ENCODE data around the gene CSNK1G2. TPM values are rescaled to one million over a fixed set of nuclear protein-coding genes. Genes with fewer than 3 reads are reported as not detected.

The CSNK1G2 gene
- polyA plus RNA-seq, 1 donor from 2014 or later, result 110 TPM

DNA sequence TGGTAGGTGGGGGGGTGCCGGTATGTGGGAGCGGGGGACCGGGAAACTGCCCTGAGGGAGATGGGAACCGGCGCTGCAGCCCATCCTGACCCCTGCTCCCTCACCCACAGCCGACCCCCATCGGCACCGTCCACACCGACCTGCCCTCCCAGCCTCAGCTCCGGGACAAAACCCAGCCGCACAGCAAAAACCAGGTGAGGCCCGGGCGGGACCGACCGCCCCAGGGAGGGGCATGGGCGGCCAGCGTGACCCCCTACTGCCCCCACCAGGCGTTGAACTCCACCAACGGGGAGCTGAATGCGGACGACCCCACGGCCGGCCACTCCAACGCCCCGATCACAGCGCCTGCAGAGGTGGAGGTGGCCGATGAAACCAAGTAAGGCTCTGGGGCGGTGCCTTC is 38.7 kb downstream of the CSNK1G2 start:
- Histone ChIP-seq H3K36me3 (ENCODE audit: insufficient read depth, low read length) (no peaks in the 10 kb centered on the region), H3F3A (ENCODE audit: insufficient read depth, low read length, poor library complexity, severe bottlenecking) (no peaks in the 10 kb centered on the region), H3K27ac (ENCODE audit: low read length) (no peak overlapping the region), H3K9me3 (ENCODE audit: low read length) (no peaks in the 10 kb centered on the region), H4K20me1 (ENCODE audit: insufficient read depth) (no peaks in the 10 kb centered on the region), H3K4me3 (ENCODE audit: low read length) (no peak overlapping the region), H3K9me2 (ENCODE audit: insufficient read depth, low read length) (no peaks in the 10 kb centered on the region), H2AFZ (ENCODE audit: low read depth, low read length) (no peak overlapping the region), H3K9ac (ENCODE audit: low read length) (no peak overlapping the region), H3K27me3 (ENCODE audit: insufficient read depth, low read depth, low read length) (no peaks in the 10 kb centered on the region), H3K4me2 (ENCODE audit: low read length) (no peak overlapping the region), H3K79me2 (replicated peaks; ENCODE audit: insufficient read depth, low read length) (no peaks in the 10 kb centered on the region)
- TF ChIP-seq EZH2 (IDR thresholded peaks at IDR 0.05; ENCODE audit: borderline replicate concordance, insufficient read depth, low read length, poor library complexity, severe bottlenecking) (no peak), POLR2AphosphoS5 (IDR thresholded peaks at IDR 0.05) (no peak), TAF1 (IDR thresholded peaks at IDR 0.05; ENCODE audit: low read depth) (no peak), RAD21 (conservative IDR thresholded peaks at IDR 0.05) (no peak), SMC3 (conservative IDR thresholded peaks at IDR 0.05; ENCODE audit: poor library complexity) (no peak)
- TF ChIP-seq, protein P1, sequence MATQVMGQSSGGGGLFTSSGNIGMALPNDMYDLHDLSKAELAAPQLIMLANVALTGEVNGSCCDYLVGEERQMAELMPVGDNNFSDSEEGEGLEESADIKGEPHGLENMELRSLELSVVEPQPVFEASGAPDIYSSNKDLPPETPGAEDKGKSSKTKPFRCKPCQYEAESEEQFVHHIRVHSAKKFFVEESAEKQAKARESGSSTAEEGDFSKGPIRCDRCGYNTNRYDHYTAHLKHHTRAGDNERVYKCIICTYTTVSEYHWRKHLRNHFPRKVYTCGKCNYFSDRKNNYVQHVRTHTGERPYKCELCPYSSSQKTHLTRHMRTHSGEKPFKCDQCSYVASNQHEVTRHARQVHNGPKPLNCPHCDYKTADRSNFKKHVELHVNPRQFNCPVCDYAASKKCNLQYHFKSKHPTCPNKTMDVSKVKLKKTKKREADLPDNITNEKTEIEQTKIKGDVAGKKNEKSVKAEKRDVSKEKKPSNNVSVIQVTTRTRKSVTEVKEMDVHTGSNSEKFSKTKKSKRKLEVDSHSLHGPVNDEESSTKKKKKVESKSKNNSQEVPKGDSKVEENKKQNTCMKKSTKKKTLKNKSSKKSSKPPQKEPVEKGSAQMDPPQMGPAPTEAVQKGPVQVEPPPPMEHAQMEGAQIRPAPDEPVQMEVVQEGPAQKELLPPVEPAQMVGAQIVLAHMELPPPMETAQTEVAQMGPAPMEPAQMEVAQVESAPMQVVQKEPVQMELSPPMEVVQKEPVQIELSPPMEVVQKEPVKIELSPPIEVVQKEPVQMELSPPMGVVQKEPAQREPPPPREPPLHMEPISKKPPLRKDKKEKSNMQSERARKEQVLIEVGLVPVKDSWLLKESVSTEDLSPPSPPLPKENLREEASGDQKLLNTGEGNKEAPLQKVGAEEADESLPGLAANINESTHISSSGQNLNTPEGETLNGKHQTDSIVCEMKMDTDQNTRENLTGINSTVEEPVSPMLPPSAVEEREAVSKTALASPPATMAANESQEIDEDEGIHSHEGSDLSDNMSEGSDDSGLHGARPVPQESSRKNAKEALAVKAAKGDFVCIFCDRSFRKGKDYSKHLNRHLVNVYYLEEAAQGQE (IDR thresholded peaks at IDR 0.05; ENCODE audit: borderline replicate concordance), result no peak
- TF ChIP-seq, protein P2, sequence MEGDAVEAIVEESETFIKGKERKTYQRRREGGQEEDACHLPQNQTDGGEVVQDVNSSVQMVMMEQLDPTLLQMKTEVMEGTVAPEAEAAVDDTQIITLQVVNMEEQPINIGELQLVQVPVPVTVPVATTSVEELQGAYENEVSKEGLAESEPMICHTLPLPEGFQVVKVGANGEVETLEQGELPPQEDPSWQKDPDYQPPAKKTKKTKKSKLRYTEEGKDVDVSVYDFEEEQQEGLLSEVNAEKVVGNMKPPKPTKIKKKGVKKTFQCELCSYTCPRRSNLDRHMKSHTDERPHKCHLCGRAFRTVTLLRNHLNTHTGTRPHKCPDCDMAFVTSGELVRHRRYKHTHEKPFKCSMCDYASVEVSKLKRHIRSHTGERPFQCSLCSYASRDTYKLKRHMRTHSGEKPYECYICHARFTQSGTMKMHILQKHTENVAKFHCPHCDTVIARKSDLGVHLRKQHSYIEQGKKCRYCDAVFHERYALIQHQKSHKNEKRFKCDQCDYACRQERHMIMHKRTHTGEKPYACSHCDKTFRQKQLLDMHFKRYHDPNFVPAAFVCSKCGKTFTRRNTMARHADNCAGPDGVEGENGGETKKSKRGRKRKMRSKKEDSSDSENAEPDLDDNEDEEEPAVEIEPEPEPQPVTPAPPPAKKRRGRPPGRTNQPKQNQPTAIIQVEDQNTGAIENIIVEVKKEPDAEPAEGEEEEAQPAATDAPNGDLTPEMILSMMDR (IDR thresholded peaks at IDR 0.05; ENCODE audit: poor library complexity, severe bottlenecking), result no peak

DNA sequence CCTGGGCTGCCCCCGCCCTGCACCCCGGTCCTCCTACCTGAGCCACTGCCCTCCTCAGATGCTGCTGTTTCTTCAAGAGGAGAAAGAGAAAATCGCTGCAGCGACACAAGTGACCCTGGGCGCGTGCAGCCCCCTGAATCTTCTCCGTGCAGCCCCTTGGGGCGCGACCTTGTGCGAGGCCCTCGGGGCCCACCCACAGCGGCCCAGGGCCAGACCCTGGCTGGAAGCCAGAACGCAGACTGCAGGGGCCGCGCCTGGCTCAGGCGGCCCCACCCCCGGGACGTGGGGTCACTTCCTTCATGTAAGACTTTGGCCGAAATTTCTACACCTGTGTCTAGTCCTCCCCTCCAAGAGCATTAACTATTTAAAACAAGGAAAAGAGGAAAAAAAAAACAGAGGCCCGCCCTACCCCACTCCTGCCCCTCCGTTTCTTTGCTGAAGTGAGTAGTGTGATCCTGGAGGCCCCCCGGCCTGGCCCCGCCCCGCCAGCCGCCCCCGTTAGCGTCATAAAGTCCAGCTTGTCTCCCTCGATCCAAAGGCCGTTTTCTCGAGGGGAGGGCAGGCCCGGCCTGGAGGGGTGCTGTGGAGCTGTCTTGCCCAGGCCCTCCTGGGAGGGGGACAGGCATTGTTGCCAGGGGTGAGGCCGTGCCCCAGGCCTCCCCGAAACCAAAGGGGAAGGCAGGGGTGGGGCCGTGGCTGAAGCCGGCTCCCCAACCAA is 39.3 kb downstream of the CSNK1G2 start:
- H3K36me3 ChIP-seq (ENCODE audit: insufficient read depth, low read length), result no peaks in the 10 kb centered on the region
- H3K9ac ChIP-seq (ENCODE audit: low read length), result no peak overlapping the region
- no peaks in the 10 kb centered on the region for H3F3A ChIP-seq (ENCODE audit: insufficient read depth, low read length, poor library complexity, severe bottlenecking)
- H3K4me3 ChIP-seq (ENCODE audit: low read length), result no peak overlapping the region
- H3K9me3 ChIP-seq (ENCODE audit: low read length), result no peaks in the 10 kb centered on the region
- no peak overlapping the region for H2AFZ ChIP-seq (ENCODE audit: low read depth, low read length)
- no peaks in the 10 kb centered on the region for H3K79me2 ChIP-seq (replicated peaks; ENCODE audit: insufficient read depth, low read length)
- TF ChIP-seq SMC3 (conservative IDR thresholded peaks at IDR 0.05; ENCODE audit: poor library complexity) (no peak), RAD21 (conservative IDR thresholded peaks at IDR 0.05) (no peak)
- H3K27ac ChIP-seq (ENCODE audit: low read length), result no peak overlapping the region
- no peaks in the 10 kb centered on the region for H3K27me3 ChIP-seq (ENCODE audit: insufficient read depth, low read depth, low read length)
- H3K9me2 ChIP-seq (ENCODE audit: insufficient read depth, low read length), result no peaks in the 10 kb centered on the region
- H3K4me2 ChIP-seq (ENCODE audit: low read length), result no peak overlapping the region
- H4K20me1 ChIP-seq (ENCODE audit: insufficient read depth), result no peaks in the 10 kb centered on the region

- Histone ChIP-seq H3K9me2 (ENCODE audit: insufficient read depth, low read length) (no peaks in the 10 kb centered on the region), H3K9ac (ENCODE audit: low read length) (no peak overlapping the region), H3K79me2 (replicated peaks; ENCODE audit: insufficient read depth, low read length) (no peaks in the 10 kb centered on the region), H2AFZ (ENCODE audit: low read depth, low read length) (no peak overlapping the region), H3K27ac (ENCODE audit: low read length) (no peak overlapping the region), H3K4me2 (ENCODE audit: low read length) (no peak overlapping the region), H3K36me3 (ENCODE audit: insufficient read depth, low read length) (no peaks in the 10 kb centered on the region), H3F3A (ENCODE audit: insufficient read depth, low read length, poor library complexity, severe bottlenecking) (no peaks in the 10 kb centered on the region), H3K4me3 (ENCODE audit: low read length) (no peak overlapping the region), H4K20me1 (ENCODE audit: insufficient read depth) (no peaks in the 10 kb centered on the region), H3K27me3 (ENCODE audit: insufficient read depth, low read depth, low read length) (no peaks in the 10 kb centered on the region), H3K9me3 (ENCODE audit: low read length) (no peaks in the 10 kb centered on the region)
- TF ChIP-seq POLR2AphosphoS5 (IDR thresholded peaks at IDR 0.05) (no peak), MXI1 (conservative IDR thresholded peaks at IDR 0.05; ENCODE audit: poor library complexity, severe bottlenecking) (no peak), RAD21 (conservative IDR thresholded peaks at IDR 0.05) (no peak), EP300 (conservative IDR thresholded peaks at IDR 0.05; ENCODE audit: poor library complexity, severe bottlenecking) (no peak), EZH2 (IDR thresholded peaks at IDR 0.05; ENCODE audit: borderline replicate concordance, insufficient read depth, low read length, poor library complexity, severe bottlenecking) (no peak), SMC3 (conservative IDR thresholded peaks at IDR 0.05; ENCODE audit: poor library complexity) (no peak), TAF1 (IDR thresholded peaks at IDR 0.05; ENCODE audit: low read depth) (no peak)
- TF ChIP-seq, protein P2 (IDR thresholded peaks at IDR 0.05; ENCODE audit: poor library complexity, severe bottlenecking), result no peak
- TF ChIP-seq, protein P1 (IDR thresholded peaks at IDR 0.05; ENCODE audit: borderline replicate concordance), result no peak
These were observed 39.8 kb downstream of the CSNK1G2 start for GRCh38 chr19:1980809-1981181.

Data from neural cell (in vitro differentiated cells).